NOMO-1 treated with dmso at 0.1 percent for 144 hours (cell line): ENCODE data around the gene LOXL1.
"Not testable (repeated sequence)": the region's sequence is repeated elsewhere in the genome, so short reads cannot be mapped to it uniquely, and the experiment has no call there.

Source experiments
- DNase-seq: peaks from one replicate; lab custom pipeline; 2025; ENCODE audit not compliant: unreplicated experiment; lab: John Stamatoyannopoulos, UW

The LOXL1 gene

GRCh38 chr15:73972984-73973682 is 46.9 kb downstream of the LOXL1 start:
- peak; percentile 61 for DNase-seq

DNA sequence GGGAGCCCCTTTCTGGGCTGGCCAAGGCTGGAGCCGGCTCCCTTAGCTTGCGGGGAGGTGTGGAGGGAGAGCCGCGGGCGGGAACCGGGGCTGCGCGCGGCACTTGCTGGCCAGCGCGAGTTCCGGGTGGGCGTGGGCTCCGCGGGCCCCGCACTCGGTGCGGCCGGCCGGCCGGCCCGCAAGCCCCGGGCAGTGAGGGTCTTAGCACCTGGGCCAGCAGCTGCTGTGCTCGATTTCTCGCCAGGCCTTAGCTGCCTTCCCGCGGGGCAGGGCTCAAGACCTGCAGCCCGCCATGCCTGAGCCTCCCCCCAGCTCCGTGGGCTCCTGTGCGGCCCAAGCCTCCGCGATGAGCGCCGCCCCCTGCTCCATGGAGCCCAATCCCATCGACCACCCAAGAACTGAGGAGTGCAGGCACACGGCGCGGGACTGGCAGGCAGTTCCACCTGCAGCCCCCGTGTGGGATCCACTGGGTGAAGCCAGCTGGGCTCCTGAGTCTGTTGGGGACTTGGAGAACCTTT is 47.5 kb downstream of the LOXL1 start:
- not testable (repeated sequence) for DNase-seq

DNA sequence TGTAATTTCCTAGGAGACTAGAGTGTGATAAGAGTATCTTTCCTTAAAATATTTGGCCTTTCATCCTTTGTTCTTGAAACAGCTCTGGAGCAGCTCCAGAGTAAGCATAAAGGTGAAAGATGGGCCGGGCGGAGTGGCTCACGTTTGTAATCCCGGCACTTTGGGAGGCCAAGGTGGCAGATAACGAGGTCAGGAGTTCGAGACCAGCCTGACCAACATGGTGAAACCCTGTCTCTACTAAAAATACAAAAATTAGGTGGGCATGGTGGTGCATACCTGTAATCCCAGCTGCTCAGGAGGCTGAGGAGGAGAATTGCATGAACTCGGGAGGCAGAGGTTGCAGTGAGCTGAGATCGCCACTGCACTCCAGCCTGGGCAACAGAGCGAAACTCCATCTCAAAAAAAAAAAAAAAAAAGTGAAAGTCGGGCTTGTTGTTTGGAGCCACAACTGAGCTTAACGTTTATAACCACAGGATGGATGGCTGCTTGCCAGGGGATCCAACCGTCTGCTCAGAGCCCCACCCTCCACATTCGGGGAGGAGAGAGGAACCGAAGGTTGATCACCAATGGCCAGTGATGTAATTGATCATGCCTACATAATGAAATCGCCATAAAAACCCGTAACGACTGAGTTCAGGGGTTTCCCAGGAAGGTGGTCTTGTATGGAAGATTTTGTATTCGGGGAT is 49.3 kb downstream of the LOXL1 start:
- peak; percentile 49 for DNase-seq

- no peak for DNase-seq
Measured at GRCh38 chr15:73978896-73979295, 52.6 kb downstream of the LOXL1 start.

GRCh38 chr15:73979636-73980035 is 53.4 kb downstream of the LOXL1 start:
- DNase-seq, result no peak

DNA sequence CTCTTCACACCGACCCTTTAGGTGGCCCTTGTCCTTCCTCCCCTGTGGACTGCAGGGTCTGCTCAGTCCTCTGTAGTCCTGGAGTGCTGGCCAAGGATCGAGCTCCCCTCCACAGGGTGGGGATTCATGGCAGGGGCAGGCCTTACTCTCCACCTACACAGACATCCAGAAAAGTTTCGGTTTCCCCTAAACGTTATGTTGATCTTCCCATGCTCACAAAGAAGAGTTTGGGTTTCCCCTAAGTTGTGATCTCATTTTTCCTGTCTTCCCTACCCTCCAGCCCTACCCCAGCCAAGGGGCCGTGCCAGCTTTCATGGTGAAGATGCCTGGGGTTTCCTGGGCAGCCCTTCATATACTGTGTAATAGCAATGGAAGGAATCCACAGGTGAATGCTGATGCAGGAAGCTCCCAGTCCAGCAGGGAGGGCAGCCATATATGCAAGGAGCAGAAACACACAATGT is 55.5 kb downstream of the LOXL1 start:
- DNase-seq, result no peak

- no peak for DNase-seq
Measured at GRCh38 chr15:73982222-73982962, 56.1 kb downstream of the LOXL1 start.

GRCh38 chr15:73983211-73983727 is 57.0 kb downstream of the LOXL1 start:
- no peak for DNase-seq

- no peak for DNase-seq
Measured at GRCh38 chr15:73983773-73984172, 57.5 kb downstream of the LOXL1 start.

DNA sequence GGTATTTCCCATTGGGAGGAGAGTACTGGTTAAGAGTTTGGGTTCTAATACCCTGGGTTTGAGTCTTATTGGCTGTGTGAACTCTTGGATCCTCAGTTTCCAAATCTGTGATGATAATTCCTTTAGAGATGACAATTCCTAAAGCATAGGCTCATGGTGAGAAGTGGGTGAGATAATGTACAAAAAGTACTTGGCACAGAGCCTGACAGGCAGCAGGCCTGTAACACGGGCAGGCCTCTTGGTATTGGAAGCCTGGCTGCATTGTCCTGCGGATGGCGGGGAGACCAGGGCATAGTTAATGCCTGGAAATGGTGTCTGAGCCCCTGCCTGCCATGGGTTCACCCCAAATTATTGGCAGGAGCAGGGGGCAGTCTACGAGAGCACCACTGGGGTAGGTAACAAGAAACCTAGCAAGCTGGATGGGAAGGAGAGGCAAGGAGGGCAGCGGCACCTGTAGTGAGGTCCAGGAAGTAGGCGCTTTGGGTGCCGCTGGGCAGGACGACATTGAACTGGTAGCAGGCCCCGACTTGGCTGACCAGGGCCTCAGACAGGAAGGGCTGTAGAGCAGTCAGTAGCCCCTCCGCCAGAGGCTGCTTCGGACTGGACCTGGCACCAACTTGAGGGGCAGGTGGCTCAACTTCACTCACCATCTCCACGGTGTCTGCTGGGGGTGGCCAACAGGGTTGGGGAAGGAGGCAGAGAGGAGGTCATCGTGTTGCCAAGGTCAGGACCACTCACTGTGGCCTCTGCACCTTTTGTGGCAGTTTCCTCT is 58.1 kb downstream of the LOXL1 start:
- no peak for DNase-seq

GRCh38 chr15:73985101-73985873 is 59.0 kb downstream of the LOXL1 start:
- no peak for DNase-seq

DNA sequence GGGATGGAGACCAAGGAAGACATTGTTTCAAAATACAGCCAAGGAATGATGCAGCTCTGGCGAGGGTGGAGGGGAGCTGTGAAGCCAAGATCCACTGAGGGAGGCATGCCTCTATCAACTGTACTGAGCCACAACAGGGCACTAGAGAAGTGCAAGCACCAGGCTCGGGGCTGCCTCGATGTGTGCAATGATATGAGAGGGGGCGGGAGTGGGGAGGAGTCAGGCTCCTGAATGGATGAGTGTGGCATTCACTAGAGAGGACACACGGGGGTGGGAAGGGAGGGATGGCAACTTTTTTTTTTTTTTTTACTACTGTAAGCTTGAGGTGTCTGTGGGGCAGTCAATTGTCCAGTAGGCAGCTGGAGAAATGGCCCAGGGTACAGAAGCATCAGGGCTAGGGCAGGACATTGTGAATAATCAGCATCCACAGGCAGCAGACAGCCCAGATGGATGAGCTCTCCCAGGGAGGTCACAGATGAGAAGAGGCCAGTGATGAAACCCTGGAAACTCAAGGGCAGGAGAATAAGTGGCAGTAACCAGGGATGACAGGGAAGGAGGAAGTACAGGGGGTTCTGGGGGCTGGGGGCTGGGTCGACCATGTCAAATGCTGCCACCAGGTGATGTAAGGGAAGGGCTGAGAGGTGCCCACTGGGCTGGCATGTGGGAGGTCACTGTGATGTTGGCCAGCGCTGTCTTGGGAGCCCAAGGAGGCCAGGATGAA is 60.0 kb downstream of the LOXL1 start:
- DNase-seq, result no peak

- no peak for DNase-seq
Measured at GRCh38 chr15:73986776-73987056, 60.5 kb downstream of the LOXL1 start.

DNA sequence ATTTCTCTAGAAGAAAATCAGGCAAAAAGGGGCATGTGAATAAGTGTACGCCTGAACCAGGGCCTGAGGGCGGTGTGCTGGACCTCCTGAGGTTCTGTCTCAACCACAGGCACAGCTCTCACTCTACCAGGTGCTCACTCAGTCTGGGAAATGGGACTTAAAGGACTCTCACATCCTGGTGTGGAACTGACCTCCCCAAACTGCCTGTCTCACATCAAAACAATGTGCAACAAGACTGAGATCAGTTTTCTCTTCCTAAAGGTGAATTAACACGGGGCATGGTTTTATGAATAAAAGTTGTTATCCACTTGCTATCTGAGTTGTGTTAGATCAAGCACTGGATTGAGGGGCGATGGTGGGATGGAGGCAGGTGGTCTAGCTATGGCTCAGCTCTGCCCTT is 61.0 kb downstream of the LOXL1 start:
- DNase-seq, result no peak

GRCh38 chr15:73987681-73988444 is 61.6 kb downstream of the LOXL1 start:
- DNase-seq, result no peak

DNA sequence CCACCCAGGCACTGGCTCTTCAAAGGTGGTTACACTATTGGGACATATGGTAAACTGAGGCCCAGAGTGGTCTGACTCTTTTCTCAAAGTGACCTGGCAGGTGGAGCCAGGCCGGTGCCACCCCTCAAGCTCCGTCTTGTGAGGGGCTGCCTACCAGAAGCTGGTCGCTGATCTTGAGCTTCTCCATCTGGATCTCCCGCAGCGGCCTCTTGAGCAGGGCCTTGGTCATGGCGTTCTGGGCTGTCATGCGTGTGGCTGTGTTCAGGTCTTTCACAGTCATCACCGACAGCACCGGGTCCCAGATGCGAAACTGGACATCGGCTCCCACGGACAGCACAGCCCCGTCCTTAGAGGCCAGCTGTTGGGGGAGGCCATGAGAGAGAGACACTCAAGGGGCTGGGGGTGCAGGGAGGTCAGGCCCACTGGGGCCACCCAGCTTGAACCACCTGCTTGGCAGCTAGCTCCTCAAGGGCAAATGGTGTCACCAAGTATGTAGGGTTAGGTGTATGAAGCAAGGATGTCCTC is 62.2 kb downstream of the LOXL1 start:
- DNase-seq, result no peak

DNA sequence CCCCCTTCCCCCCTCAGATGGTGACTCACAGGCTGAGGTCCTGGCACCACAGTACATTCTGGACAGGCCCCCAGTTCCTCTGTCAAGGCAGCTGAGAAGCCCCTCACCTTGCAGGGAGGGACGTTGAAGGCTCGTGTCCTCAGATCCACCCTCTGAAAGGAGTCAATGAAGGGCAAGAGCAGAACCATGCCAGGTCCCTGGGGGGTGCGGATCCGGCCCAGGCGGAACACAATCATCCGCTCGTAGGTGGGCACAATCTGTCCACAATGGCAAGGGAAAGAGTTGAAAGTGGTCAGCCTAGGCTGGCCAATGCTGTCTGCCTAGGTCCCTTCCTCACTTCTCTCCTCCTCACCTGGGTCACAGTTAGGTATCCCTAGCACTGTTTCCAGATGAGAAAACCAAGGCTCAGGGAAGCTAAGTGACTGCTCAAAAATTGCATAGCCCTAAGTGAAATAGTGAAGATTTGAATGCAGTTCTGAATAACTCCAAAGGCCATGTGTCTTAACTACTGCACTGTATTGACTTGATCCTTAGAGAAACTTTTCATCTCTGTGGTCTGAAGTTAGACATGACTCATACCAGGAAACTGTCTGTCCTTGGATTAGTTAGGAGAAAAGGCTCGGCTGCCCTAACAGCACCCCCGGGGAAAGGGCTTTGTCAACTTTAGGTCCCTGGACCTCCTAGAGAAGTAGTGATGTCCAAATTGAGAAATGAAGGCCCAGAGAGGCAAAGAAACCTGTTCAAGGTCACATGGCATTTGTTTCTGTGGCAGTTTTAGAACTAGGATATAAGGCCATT is 62.9 kb downstream of the LOXL1 start:
- no peak for DNase-seq
